Stimulated activated CD8-positive, alpha-beta memory T cell treated with anti-CD3 and anti-CD28 coated beads, Interleukin-7, amount 100 ng/mL, for 1 hour (primary cell): Measurements from ENCODE around the gene AGRN.
A peak's percentile ranks its signal among the peaks of the same experiment; 100 is the strongest.
"Not testable (repeated sequence)": the region's sequence is repeated elsewhere in the genome, so short reads cannot be mapped to it uniquely, and the experiment has no call there.

ENCODE experiments used
- DNase-seq, 2 donors: peaks; one replicate each; pipeline ENCODE4 v3.0.0-alpha.2; 2020; ENCODE audit warnings: low read depth in 2 of 2

AGRN gene

GRCh38 chr1:981955-982558, 37.9 kb upstream of the AGRN start, which contains the start of gene PERM1:
Gene PERM1 (minus strand): TSS chr1:982093. CDS start chr1:981029, 1,064 bp downstream.
- no peak for DNase-seq

GRCh38 chr1:982765-983436, 37.0 kb upstream of the AGRN start:
- DNase-seq, result no peak

- DNase-seq, result peak; percentile 41 to 50
Observed at GRCh38 chr1:983798-984475, 36.0 kb upstream of the AGRN start.

- no peak for DNase-seq
Observed at GRCh38 chr1:984476-984814, 35.5 kb upstream of the AGRN start.

- DNase-seq, result no peak
Observed at GRCh38 chr1:985126-985525, 34.8 kb upstream of the AGRN start.

GRCh38 chr1:988061-988460, 31.9 kb upstream of the AGRN start:
- not testable (repeated sequence) for DNase-seq

GRCh38 chr1:991275-991674, 28.6 kb upstream of the AGRN start:
- DNase-seq, result not testable (repeated sequence)

GRCh38 chr1:991895-992294, 28.0 kb upstream of the AGRN start:
- no peak for DNase-seq

- DNase-seq, result no peak
Observed at GRCh38 chr1:992362-992761, 27.6 kb upstream of the AGRN start.

- DNase-seq, result no peak
Observed at GRCh38 chr1:993379-993995, 26.4 kb upstream of the AGRN start.

GRCh38 chr1:994546-994945, 25.4 kb upstream of the AGRN start:
- DNase-seq, result not testable (repeated sequence)

GRCh38 chr1:995665-996633, 24.0 kb upstream of the AGRN start:
- DNase-seq, result no peak

GRCh38 chr1:996851-997712, 22.8 kb upstream of the AGRN start:
- no peak for DNase-seq

- DNase-seq, result no peak
Observed at GRCh38 chr1:997713-997992, 22.3 kb upstream of the AGRN start.

GRCh38 chr1:997993-998744, 21.8 kb upstream of the AGRN start:
- no peak for DNase-seq

- DNase-seq, result no peak
Observed at GRCh38 chr1:998745-998994, 21.2 kb upstream of the AGRN start.

- no peak for DNase-seq
Observed at GRCh38 chr1:998995-999724, 20.8 kb upstream of the AGRN start.

- peak in 1 of 2 donors; percentile 30 for DNase-seq
Observed at GRCh38 chr1:999725-1000356, 20.1 kb upstream of the AGRN start, which contains the start of gene HES4. Gene HES4 (minus strand): TSS chr1:1000097. CDS start chr1:999973, 124 bp downstream.
